HUES64 (cell line): Measurements from ENCODE around the gene MS4A14.

ENCODE experiments used
- H3K27ac ChIP-seq: 2 replicates; pipeline ENCODE4 v1.7.0; 2013; ENCODE audit warnings: low read depth, low read length, inconsistent platforms
- H3K27me3 ChIP-seq: 2 replicates; pipeline ENCODE4 v1.6.1; 2013; ENCODE audit warnings: mild to moderate bottlenecking, low read length; ENCODE audit not compliant: insufficient read depth
- H3K36me3 ChIP-seq: 2 replicates; pipeline ENCODE4 v1.6.1; 2013; ENCODE audit warnings: mild to moderate bottlenecking, low read length; ENCODE audit not compliant: insufficient read depth
- H3K4me1 ChIP-seq: 2 replicates; pipeline ENCODE4 v1.6.1; 2013; ENCODE audit warnings: mild to moderate bottlenecking, low read length, moderate library complexity; ENCODE audit not compliant: insufficient read depth
- H3K4me3 ChIP-seq: 2 replicates; pipeline ENCODE4 v1.5.1; 2013; ENCODE audit warnings: mild to moderate bottlenecking, low read length, moderate library complexity
- H3K9ac ChIP-seq: 2 replicates; pipeline ENCODE4 v1.6.1; 2013; ENCODE audit warnings: mild to moderate bottlenecking, low read depth, low read length
- H3K9me3 ChIP-seq: 2 replicates; pipeline ENCODE4 v1.6.1; 2013; ENCODE audit warnings: low read depth, low read length; ENCODE audit not compliant: insufficient read depth
- WGBS: fragments of 150-250, 120-280 bp; methylation state at CpG from one replicate; pipeline ENCODE4 v1.1.7; 2013; ENCODE audit warnings: missing lambda C conversion rate; 5-methylcytosine and 5-hydroxymethylcytosine counted together

The MS4A14 gene

DNA sequence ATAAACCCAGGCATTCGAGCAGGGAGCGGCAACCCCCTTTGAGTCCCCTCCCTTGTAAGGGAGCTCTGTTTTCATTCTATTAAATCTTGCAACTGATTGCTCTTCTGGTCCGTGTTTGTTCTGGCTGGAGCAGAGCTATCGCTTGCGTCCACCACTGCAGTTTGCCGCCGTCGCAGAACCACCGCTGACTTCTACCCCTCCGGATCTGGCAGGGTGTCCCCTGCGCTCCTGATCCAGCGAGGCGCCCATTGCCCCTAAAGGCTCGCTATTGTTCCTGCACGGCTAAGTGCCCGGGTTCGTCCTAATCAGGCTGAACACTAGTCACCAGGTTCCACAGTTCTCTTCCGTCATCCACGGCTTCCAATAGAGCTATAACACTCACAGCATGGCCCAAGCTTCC is 28.4 kb upstream of the MS4A14 start:
- H3K9me3 ChIP-seq = no peaks in the 10 kb centered on the region
- H3K9ac ChIP-seq = no peak overlapping the region
- no peaks in the 10 kb centered on the region for H3K36me3 ChIP-seq
- no peaks in the 10 kb centered on the region for H3K27me3 ChIP-seq
- 96% methylated on average over 19 of the region's 19 CpGs for WGBS
- peaks cover 16% of the 10 kb centered on the region for H3K4me1 ChIP-seq
- H3K27ac ChIP-seq = no peak overlapping the region
- no peak overlapping the region for H3K4me3 ChIP-seq

DNA sequence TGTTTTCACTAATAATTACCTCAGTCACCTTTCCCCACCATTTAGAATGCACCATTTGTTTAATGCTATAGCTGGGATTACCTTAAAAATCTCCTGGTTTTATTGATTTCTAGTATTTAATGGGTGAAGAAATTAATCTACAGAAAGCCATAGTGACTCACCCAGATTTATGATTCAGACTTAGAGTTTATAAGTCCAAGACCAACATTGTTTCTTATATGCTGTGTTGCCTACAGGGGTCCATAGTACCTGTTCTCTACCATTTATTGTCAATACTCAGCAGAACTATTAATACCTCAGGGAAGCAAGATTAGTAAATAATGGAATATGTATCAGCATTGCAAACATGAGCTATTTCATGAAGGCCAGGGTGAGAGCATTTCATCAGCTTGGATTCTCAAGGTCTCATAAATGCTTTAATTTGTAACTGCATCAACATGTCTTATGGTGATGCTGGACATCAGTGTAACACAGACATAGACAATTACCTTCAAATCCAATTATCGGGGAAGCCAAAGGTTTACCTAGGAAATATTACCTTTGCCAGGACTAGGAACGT is 25.9 kb upstream of the MS4A14 start:
- no peak overlapping the region for H3K4me3 ChIP-seq
- H3K27ac ChIP-seq = no peak overlapping the region
- 100% methylated on average over 2 of the region's 2 CpGs for WGBS
- H3K4me1 ChIP-seq = peaks cover 6% of the 10 kb centered on the region; the same call in 1 of the 2 replicates
- H3K9me3 ChIP-seq = no peaks in the 10 kb centered on the region
- H3K9ac ChIP-seq = no peak overlapping the region
- H3K27me3 ChIP-seq = no peaks in the 10 kb centered on the region
- H3K36me3 ChIP-seq = no peaks in the 10 kb centered on the region

DNA sequence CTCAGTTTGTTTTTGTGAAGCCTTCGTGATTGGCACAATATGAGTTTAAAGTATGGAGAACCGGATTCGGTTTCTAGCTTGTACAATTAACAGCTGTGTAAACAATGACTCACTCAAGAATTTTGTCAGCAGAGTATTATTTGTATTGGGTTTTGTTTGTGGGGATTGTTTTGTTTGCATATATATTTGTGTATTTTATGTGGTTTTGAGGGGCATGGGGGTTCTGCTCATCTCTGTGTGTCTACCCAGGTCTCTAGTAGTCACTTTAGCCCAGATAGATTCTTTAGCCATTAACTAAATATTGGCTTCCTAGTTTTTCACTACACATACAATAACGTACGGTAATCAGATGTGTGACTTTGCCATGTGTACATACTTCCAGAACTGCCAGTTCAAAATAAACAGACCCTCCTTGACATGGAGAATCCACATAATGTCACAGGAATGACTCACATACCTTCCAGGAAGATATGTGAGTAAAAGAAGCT is 25.4 kb upstream of the MS4A14 start:
- Histone ChIP-seq H3K27me3 (no peaks in the 10 kb centered on the region), H3K27ac (no peak overlapping the region), H3K9me3 (no peaks in the 10 kb centered on the region), H3K4me1 (peaks cover 6% of the 10 kb centered on the region; the same call in 1 of the 2 replicates), H3K9ac (no peak overlapping the region), H3K36me3 (no peaks in the 10 kb centered on the region), H3K4me3 (no peak overlapping the region)
- WGBS = 95% methylated on average over 5 of the region's 5 CpGs

DNA sequence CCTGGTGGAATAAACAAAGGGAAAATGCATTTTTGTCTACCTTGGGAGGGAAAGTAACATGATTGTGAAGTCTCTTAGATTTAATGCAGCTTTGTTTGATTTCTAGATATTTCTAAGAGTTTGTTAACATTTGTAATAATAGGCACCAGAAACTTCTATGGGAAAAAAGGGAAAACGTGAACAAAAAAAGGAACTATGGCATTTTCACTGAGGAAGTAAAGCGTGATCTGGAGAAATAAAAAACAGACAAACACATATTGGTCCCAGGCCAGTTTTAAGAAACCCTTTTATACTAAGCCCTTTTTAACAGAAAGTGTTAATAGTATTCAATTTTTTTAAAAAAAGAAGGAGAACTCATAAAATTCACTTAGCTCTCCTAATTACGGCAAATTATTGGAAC is 24.9 kb upstream of the MS4A14 start:
- Histone ChIP-seq H3K4me3 (no peak overlapping the region), H3K36me3 (no peaks in the 10 kb centered on the region)

DNA sequence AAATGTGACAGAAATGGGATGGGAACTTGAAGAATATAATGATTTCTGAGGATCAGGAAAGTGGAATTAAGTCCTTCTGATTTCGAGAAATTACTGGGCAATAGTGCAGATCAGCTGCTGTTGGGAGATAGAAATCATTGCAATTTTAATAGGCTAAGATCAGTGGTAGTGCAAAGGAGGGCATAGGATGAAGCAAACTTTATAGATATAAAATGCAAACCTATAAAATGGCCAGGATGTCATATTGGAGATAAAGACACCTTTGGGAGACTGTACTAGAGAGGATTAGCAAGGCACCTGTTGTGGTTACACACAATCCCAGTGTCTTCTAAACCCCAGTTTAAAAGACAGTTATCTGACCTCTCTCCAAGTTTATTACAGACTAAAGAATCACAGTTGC is 24.4 kb upstream of the MS4A14 start:
- Histone ChIP-seq H3K9me3 (no peaks in the 10 kb centered on the region), H3K4me1 (peaks cover 5% of the 10 kb centered on the region; the same call in 1 of the 2 replicates), H3K9ac (no peak overlapping the region), H3K27ac (no peak overlapping the region), H3K36me3 (no peaks in the 10 kb centered on the region), H3K27me3 (no peaks in the 10 kb centered on the region), H3K4me3 (no peak overlapping the region)
- 88% methylated on average over 1 of the region's 1 CpG for WGBS

More for the DNA sequence above, 24.9 kb upstream of the MS4A14 start:
- WGBS = 91% methylated on average over 3 of the region's 3 CpGs
- no peak overlapping the region for H3K27ac ChIP-seq
- no peaks in the 10 kb centered on the region for H3K27me3 ChIP-seq
- no peak overlapping the region for H3K9ac ChIP-seq
- H3K4me1 ChIP-seq = peaks cover 6% of the 10 kb centered on the region; the same call in 1 of the 2 replicates
- no peaks in the 10 kb centered on the region for H3K9me3 ChIP-seq

DNA sequence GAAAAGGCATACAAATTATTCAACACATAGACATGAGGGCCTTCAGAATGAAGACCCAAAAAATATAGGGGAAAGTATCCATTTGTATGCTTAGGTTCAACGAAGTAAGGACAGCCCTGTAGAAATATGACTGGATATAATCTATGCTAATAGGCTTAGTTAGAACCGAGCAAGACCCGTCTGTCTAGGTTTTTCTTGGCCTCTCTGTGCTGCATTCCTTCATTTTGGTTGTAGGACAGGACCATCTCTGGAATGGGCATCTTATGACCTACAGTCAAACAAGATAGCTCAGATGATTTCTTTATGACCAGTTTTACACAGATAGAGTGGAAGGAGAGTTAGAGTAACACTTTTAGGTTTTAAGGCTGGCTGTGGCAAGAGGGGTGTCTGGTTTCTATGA is 23.5 kb upstream of the MS4A14 start:
- H3K27me3 ChIP-seq = no peaks in the 10 kb centered on the region
- no peaks in the 10 kb centered on the region for H3K4me1 ChIP-seq
- no peaks in the 10 kb centered on the region for H3K36me3 ChIP-seq
- H3K27ac ChIP-seq = no peak overlapping the region
- WGBS = 95% methylated on average over 3 of the region's 3 CpGs
- H3K9me3 ChIP-seq = no peaks in the 10 kb centered on the region
- H3K9ac ChIP-seq = no peak overlapping the region
- H3K4me3 ChIP-seq = no peak overlapping the region

DNA sequence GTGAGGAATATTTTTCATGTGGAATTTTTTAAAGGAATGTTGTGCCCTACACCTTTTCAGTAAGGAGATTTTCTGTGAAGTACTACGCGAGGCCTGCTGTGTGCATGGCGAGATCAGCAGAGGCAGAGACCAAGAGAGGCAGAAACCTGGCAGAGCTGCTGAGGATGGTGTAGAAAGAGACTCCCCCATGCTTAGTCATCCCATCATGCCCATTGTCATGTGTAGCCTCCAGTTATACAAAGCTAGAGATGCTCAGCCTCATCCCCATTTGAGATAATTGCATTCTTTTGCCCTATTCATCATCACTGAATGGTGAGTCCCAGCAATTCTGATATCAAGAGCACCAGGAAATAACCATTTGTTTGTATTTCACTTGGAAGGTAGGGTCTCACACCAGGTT is 20.9 kb upstream of the MS4A14 start:
- no peaks in the 10 kb centered on the region for H3K27me3 ChIP-seq
- no peak overlapping the region for H3K27ac ChIP-seq
- no peaks in the 10 kb centered on the region for H3K4me1 ChIP-seq
- no peaks in the 10 kb centered on the region for H3K9me3 ChIP-seq
- no peak overlapping the region for H3K9ac ChIP-seq
- H3K4me3 ChIP-seq = no peak overlapping the region
- no peaks in the 10 kb centered on the region for H3K36me3 ChIP-seq
- WGBS = 94% methylated on average over 3 of the region's 3 CpGs

DNA sequence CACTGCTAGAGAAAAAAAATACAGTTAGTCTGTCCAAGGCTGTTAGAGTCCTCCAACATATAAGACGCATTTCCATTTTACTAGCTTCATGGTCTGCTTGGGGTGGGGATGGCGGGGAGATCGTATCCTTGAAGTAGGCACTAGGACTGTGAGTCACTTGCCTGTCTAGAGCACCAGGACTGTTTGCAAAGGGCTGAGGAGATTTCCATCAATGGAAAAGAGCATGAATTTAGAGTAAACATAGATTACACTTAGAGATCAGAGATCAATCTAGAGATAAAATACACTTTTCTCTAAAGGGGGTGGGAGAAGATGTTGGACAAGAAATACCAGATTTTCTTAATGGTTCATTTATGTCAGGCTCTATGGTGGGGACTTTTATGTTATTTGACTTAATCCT is 19.7 kb upstream of the MS4A14 start:
- 93% methylated on average over 3 of the region's 3 CpGs for WGBS

DNA sequence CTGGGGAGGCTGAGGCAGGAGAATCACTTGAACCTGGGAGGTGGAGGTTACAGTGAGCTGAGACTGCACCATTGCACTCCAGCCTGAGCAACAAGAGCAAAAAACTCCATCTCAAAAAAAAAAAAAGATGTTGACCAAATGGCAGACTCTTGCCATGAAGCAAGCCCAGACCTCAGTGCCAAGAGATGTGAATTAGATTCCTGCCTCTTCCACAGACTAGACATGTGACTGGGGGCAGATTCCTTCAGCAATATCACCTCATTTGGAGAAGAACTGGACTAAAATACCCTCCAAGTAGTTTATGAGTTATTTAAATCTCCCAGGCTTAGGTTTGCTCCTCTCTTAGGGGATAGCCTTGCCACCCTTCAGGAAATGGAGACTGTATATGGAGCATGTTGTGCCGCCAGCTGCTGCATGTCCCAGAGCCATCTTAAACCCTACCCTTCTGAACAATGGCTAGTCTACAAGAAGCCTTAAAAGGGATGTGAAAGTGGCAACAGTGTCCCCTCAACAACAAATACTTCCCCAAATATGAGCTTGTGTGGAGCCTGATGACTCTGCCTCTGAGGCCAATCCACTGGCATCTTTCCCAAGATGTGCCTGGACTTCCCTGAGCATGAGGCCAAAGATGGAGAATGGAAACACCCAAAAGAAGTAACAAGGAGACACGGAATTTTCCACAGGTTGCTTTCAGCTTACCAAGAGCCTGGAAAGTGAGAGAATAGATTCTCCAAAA is 18.7 kb upstream of the MS4A14 start:
- Histone ChIP-seq H3K36me3 (no peaks in the 10 kb centered on the region), H3K27me3 (no peaks in the 10 kb centered on the region), H3K27ac (no peak overlapping the region), H3K4me1 (no peaks in the 10 kb centered on the region), H3K9me3 (no peaks in the 10 kb centered on the region), H3K9ac (no peak overlapping the region), H3K4me3 (no peak overlapping the region)
- WGBS = 96% methylated on average over 2 of the region's 2 CpGs

More for the DNA sequence above, 19.7 kb upstream of the MS4A14 start:
- Histone ChIP-seq H3K27me3 (no peaks in the 10 kb centered on the region), H3K9me3 (no peaks in the 10 kb centered on the region), H3K9ac (no peak overlapping the region), H3K27ac (no peak overlapping the region), H3K36me3 (no peaks in the 10 kb centered on the region), H3K4me1 (no peaks in the 10 kb centered on the region), H3K4me3 (no peak overlapping the region)

DNA sequence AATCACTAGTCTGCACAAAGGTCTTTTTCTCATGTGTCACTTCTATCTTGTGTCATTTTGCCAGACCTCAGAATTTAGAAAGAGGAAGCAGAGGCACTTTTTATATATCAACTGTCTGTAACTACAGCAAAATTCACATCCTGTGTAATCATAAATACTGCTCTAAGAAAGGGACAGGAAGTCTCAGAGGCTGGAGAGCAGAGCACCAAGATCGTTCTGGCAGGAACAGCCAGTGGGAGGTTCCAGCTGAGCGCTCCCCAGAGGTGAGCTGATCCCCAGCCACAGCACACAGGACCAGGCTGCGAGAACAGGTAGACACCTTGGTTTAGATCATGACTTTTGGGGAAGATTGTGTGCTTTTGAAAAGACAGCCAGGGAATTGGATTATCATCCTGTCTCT is 17.9 kb upstream of the MS4A14 start, which contains the start of gene MS4A7:
Gene MS4A7 (plus strand): TSS at position 179 of the 400 bp plus-strand sequence. CDS start 4,610 bp downstream, outside the sequence.
- 86% methylated on average over 3 of the region's 3 CpGs for WGBS
- no peak within 1 kb of the TSS for H3K4me3 ChIP-seq
- H3K36me3 ChIP-seq = no peaks in the 10 kb centered on the region
- no peaks in the 10 kb centered on the region for H3K27me3 ChIP-seq
- H3K27ac ChIP-seq = no peak within 1 kb of the TSS
- H3K9ac ChIP-seq = no peak within 1 kb of the TSS
- H3K9me3 ChIP-seq = no peaks in the 10 kb centered on the region
- no peaks in the 10 kb centered on the region for H3K4me1 ChIP-seq

DNA sequence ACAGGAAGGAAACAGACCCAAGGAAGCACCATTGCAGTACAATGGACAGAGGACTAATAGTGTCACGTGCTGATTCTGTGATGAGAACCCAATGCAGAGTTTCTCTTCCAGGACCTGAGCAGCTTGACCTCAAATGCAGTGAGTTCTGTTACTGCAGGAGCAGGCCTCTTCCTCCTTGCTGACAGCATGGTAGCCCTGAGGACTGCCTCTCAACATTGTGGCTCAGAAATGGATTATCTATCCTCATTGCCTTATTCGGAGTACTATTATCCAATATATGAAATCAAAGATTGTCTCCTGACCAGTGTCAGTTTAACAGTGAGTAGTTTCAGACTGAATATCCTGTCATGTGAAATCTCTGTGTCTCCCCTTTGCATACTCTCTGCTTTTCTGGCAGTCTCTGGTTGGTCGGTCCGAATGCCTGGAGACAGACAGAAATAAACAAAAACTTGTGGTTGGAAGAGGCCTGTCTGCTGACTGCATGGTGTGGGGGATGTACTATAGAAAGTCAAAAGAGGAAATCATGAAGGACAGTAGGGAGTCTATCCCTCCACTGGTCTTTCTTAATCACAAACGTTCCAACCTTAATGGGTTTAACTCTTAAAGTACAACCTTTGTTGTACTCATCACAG is 6.9 kb upstream of the MS4A14 start:
- H3K27ac ChIP-seq = no peak overlapping the region
- H3K9ac ChIP-seq = no peak overlapping the region
- H3K4me3 ChIP-seq = no peak overlapping the region
- H3K27me3 ChIP-seq = no peaks in the 10 kb centered on the region
- no peaks in the 10 kb centered on the region for H3K36me3 ChIP-seq
- no peaks in the 10 kb centered on the region for H3K4me1 ChIP-seq
- WGBS = 81% methylated on average over 5 of the region's 5 CpGs
- H3K9me3 ChIP-seq = no peaks in the 10 kb centered on the region
